ENCODE data around the gene DUSP1.

DNA sequence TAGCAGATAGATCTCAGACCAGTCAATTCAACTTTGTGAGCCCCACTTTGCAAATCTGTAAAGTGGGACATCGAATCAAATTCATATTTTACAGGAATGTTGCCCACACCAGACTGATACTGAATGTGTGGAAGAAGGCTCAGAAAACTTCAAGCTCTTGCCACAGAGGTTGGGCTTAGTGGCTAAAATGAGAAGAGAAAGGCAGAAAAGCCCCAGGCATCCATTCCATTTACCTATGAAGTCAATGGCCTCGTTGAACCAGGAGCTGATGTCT, 1.7 kb downstream of the DUSP1 start:
- no peak for TF ChIP-seq SUZ12 (IDR thresholded peaks at IDR 0.05)
- TF ChIP-seq SP1 (IDR thresholded peaks at IDR 0.05), result no peak
- no peak for TF ChIP-seq FOXM1 (IDR thresholded peaks at IDR 0.05; ENCODE audit: borderline replicate concordance)
- TF ChIP-seq LEF1 (IDR thresholded peaks at IDR 0.05; ENCODE audit: borderline replicate concordance), result no peak
- no peak for TF ChIP-seq FOXA1 (IDR thresholded peaks at IDR 0.05)
- no peak for TF ChIP-seq ELF4 (IDR thresholded peaks at IDR 0.05)
- no peak for TF ChIP-seq ZNF384 (IDR thresholded peaks at IDR 0.05)

Data from HEK293T (cell line).